Fibroblast of the aortic adventitia (primary cell): ENCODE results near the gene ITM2B. TPM values are rescaled to one million over a fixed set of nuclear protein-coding genes. Genes with fewer than 3 reads are reported as not detected.
"Not testable (repeated sequence)": the region's sequence is repeated elsewhere in the genome, so short reads cannot be mapped to it uniquely, and the experiment has no call there.

Source experiments
- DNase-seq: peaks from one replicate; pipeline ENCODE4 v3.0.0-alpha.2; 2010; ENCODE audit warnings: low read depth
- H3K4me3 ChIP-seq: 2 replicates; pipeline ENCODE4 v1.5.1; 2011; ENCODE audit warnings: low read depth, mild to moderate bottlenecking, control low read depth, low read length, moderate library complexity
- total RNA-seq: library from RNA; depleted of rRNA; stranded (reverse); fragments of >200 nt; gene quantifications from 2 replicates; pipeline ENCODE4 v1.2.3, GENCODE V29; 2012; ENCODE audit warnings: low replicate concordance
- TF ChIP-seq, protein P1 (sequence below): IDR thresholded peaks from 2 replicates; pipeline ENCODE4 v1.5.1; 2011; ENCODE audit warnings: mild to moderate bottlenecking, low read length, control low read depth, inconsistent platforms; ENCODE audit not compliant: insufficient read depth

The ITM2B gene
- total RNA-seq, 1 donor, result 414 TPM

DNA sequence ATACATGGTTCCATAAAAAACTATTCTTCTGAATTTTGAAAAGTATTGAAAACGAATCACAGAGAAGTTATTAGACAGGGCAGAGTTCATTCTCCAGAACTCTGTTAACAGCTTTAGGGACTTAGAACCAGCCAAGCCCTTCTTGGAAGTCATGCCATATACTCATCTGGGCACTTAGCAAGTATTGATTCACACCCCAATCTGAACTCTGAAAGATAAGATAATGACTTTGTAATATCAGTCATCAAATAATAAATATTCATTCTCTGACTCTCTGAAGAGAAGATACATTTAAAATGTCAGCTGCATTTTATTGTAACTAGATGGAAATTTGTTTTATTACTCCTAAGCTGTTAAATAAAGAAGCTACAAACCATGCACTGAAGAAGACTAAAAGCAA, 43.8 kb upstream of the ITM2B start:
- H3K4me3 ChIP-seq, result no peak overlapping the region
- no peak for DNase-seq
- TF ChIP-seq, protein P1, sequence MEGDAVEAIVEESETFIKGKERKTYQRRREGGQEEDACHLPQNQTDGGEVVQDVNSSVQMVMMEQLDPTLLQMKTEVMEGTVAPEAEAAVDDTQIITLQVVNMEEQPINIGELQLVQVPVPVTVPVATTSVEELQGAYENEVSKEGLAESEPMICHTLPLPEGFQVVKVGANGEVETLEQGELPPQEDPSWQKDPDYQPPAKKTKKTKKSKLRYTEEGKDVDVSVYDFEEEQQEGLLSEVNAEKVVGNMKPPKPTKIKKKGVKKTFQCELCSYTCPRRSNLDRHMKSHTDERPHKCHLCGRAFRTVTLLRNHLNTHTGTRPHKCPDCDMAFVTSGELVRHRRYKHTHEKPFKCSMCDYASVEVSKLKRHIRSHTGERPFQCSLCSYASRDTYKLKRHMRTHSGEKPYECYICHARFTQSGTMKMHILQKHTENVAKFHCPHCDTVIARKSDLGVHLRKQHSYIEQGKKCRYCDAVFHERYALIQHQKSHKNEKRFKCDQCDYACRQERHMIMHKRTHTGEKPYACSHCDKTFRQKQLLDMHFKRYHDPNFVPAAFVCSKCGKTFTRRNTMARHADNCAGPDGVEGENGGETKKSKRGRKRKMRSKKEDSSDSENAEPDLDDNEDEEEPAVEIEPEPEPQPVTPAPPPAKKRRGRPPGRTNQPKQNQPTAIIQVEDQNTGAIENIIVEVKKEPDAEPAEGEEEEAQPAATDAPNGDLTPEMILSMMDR, result no peak

DNA sequence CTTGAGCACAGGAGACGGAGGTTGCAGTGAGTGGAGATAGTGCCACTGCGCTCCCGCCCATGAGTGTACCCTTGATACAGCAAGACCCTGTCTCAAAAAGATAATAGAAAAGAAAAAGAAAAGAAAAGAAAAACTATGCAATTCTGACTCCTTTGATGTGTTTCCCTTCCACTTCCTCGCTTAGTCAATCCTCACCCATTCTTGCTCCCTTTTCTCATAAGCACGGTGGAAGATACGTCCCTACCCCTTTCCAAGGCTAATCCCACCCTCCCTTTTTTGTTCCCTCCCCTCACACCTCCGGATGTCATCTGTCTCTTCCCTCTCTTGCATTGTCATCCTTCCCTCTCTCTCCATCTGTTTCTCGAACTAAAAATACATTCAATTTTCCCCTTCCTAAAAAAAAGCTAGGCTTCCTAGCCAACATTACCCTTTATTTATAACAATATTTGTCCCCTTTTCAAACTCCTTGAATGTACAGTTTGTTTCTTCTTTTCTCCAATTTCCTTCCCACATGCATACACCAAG, 40.5 kb upstream of the ITM2B start:
- TF ChIP-seq, protein P1, result no peak
- no peak for DNase-seq
- H3K4me3 ChIP-seq, result no peak overlapping the region

DNA sequence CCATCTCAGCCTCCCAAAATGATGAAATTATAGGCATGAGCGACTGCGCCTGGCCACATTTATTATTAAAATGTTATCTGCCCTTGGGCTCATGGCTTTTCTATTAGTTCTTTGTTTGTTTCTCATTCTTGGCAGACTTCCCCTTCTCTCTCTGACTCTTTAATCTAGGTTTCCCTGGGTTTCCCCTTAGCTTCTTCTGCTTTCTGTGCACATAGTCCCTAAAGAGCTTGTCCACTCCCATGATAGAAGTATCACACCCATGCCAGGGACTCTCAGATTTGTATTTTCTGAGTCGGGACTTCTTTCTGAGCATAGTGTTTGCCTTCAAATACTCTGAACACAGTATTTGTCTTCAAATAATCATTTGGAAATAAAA, 38.6 kb upstream of the ITM2B start:
- DNase-seq, result peak; percentile 29
- TF ChIP-seq, protein P1, result no peak
- no peak overlapping the region for H3K4me3 ChIP-seq

DNA sequence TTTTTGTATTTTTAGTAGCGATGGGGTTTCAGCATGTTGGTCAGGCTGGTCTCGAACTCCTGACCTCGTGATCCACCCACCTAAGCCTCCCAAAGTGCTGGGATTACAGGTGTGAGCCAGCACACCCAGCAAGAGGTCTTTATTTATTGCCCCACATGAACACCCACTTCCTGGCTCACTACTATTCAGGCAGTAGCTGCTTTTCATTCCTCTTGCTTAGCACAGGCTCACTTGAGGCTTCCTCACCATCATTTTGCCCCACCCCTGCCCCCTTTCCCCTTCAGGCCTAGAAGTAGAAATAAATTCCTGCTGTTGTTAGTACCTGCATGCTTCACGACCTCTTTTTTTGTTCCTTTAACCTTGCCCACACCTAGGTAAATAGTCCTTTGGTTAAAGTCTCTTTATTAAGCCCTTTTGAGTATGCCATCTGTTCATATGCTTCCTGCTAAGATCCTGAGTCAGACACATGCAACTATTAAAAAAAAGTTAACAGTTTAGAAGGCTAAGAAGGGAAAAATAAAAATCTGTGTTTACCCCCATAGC, 33.5 kb upstream of the ITM2B start:
- TF ChIP-seq, protein P1, result no peak
- no peak overlapping the region for H3K4me3 ChIP-seq
- no peak for DNase-seq

DNA sequence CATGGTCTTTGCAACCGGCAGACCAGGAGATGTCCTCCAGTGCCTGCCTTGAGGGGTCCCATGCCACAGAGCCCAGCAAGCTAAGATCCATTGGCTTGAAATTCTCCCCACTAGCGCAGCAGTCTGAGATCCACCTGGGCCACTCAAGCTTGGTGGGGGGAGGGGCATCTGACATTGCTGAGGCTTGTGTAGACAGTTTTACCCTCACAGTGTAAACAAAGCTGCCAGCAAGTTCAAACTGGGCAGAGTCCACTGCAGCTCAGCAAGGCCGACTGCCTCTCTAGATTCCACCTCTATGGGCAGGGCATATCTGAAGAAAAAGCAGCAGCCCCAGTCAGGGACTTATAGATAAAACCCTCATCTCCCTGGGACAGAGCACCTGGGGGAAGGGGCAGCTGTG, 32.0 kb upstream of the ITM2B start:
- no peak for DNase-seq
- no peak overlapping the region for H3K4me3 ChIP-seq
- TF ChIP-seq, protein P1, result no peak

DNA sequence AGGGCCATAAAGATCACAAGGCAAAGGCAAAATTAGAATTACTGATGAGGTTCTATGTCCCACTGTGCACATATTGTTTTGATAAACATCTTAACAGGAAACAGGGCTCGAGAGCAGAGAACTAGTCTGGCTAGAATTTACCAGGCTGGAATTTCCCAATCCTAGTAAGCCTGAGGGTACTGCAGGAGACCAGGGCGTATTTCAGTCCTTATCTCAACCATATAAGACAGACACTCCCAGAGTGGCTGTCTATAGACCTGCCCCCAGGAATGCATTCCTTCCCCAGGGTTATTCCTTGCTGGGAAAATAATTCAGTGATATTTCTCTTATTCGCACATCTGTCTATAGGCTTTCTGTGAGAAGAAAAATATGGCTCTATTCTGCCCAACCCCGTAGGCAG, 25.8 kb upstream of the ITM2B start:
- H3K4me3 ChIP-seq, DNase-seq: not testable (repeated sequence)

DNA sequence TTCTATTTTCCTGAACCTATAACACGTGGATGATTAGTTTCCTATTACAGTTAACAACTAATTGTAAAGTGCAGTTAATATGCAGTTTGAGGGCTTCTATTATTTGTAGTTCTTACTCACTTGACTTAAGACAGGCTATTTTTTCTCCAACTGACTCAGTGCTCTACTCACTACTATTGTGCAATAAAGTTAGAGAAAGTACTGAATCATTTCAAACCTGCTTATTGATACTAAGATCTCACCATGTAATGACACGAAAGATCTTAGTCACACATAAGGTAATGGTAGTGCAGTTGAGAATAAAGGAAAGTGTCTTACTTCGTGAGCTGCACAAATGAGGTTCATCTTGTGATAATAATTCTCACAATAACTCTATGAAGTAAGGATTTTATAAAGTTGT, 22.8 kb upstream of the ITM2B start:
- TF ChIP-seq, protein P1, result no peak
- no peak overlapping the region for H3K4me3 ChIP-seq
- DNase-seq, result peak; percentile 90
